ENCODE data around the gene FAM20C. TPM values are rescaled to one million over a fixed set of nuclear protein-coding genes. Genes with fewer than 3 reads are reported as not detected.

Gene FAM20C
- polyA plus RNA-seq, 2 donors, result 6.9 to 11.5 TPM

DNA sequence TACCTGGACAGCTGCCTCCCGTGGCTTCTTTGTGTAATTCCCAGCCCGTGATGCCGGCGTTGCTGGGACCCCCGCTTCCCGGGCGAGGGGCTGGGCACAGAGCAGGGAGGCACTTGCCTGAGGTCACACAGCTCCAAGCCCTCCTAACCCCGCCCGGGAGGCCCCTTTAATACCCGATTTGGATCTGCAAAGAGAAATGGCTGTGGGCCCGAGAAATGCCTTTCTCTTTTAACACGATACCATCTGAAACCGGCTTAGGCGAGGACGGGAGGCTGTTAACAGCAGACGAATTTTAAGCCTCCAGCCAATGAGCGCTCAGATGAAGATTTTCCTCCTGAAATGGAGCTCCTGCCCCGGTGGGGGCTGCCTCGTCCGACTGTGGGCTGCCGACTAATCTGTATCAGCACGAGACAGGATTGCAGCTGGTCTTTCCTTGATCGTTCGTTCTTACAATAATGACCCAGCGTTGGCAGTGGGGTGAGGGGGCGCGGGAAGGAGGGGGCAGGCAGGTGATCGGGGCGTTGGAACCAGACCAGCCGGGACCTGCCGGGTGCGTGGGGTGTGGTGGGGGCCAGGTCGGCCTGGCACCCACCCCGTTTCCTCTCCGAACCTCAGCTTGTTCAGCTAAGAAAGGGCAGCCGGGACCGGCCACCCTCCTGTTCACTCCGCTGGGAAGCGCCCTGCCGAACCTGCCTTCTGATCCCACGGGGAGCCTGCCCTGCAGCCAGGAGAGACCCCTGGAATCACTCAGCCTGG, 61.4 kb downstream of the FAM20C start:
- Histone ChIP-seq H3K4me1 (ENCODE audit: control insufficient read depth in 2 of 2, insufficient read depth in 2 of 2, low read length in 1 of 2) (no peaks in the 10 kb centered on the region), H3K36me3 (ENCODE audit: control insufficient read depth in 2 of 2, insufficient read depth in 2 of 2, low read length in 1 of 2) (peaks cover 0 to 33% of the 10 kb centered on the region in 2 donors), H3K27me3 (ENCODE audit: control insufficient read depth in 1 of 2, insufficient read depth in 2 of 2, low read length in 2 of 2) (no peaks in the 10 kb centered on the region), H3K4me3 (ENCODE audit: low read depth in 1 of 2, low read length in 2 of 2) (no peak overlapping the region), H3K9me3 (ENCODE audit: control insufficient read depth in 2 of 2, insufficient read depth in 1 of 2, low read depth in 1 of 2, low read length in 1 of 2) (no peaks in the 10 kb centered on the region), H3K27ac (ENCODE audit: low read depth in 2 of 2, low read length in 1 of 2) (no peak overlapping the region)
- 91 to 92% methylated on average over 41 of the region's 41 CpGs for WGBS, 2 donors

DNA sequence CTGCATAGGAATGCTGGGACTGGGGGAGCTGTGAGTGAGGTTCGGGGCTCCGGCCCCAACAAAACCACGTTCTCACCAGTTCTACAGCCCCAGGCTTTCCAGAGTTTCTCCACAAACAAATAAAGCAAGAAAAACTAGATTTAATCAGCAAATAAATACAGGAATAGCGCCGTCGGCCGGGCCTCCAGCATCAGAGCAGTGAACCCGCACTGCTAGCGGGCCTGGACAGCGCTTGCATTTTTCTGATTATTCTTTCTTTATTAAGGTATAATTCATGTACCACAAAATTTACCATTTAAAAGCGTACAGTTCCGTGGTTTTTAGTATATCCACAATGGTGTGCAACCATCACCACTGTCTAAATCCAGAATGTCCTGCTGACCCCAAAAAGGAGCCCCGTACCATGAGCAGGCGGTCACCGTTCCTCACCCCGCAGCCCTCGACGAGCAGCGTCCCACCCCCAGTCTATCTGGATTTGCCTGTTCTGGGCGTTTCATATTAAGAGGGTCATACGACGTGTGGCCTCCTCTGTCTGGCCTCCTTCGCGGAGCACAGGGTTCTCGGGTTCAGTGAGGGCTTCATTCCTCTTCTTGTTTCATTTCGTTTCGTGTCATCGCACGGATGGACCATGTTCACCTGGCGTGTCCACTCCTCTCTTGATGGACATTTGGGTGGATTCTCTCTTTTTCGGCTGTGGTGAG, 62.1 kb downstream of the FAM20C start:
- H3K4me1 ChIP-seq (ENCODE audit: control insufficient read depth in 2 of 2, insufficient read depth in 2 of 2, low read length in 1 of 2), result no peaks in the 10 kb centered on the region
- peaks cover 0 to 38% of the 10 kb centered on the region in 2 donors for H3K36me3 ChIP-seq (ENCODE audit: control insufficient read depth in 2 of 2, insufficient read depth in 2 of 2, low read length in 1 of 2)
- H3K27ac ChIP-seq (ENCODE audit: low read depth in 2 of 2, low read length in 1 of 2), result no peak overlapping the region
- H3K9me3 ChIP-seq (ENCODE audit: control insufficient read depth in 2 of 2, insufficient read depth in 1 of 2, low read depth in 1 of 2, low read length in 1 of 2), result no peaks in the 10 kb centered on the region
- H3K27me3 ChIP-seq (ENCODE audit: control insufficient read depth in 1 of 2, insufficient read depth in 2 of 2, low read length in 2 of 2), result no peaks in the 10 kb centered on the region
- 90 to 95% methylated on average over 31 of the region's 31 CpGs for WGBS, 2 donors
- no peak overlapping the region for H3K4me3 ChIP-seq (ENCODE audit: low read depth in 1 of 2, low read length in 2 of 2)

DNA sequence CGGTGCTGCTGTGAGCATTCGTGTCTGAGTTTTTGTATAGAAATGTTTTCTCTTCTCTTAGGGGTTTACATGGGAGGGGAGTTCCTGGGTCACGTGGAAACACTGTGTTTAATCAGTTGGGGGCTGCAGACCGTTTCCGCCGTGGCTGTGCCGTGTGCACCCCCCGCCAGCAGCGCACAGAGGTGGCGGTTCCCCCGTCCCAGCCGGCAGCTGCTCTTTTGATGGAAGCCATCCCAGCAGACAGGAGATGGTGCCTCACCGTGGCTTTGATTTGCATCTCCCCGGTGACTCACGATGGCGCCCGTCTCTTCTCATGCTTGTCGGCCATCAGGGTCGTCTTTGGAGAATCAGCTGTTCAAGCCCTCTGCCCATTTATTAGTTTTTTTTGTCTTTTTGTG, 62.7 kb downstream of the FAM20C start:
- Histone ChIP-seq H3K4me1 (ENCODE audit: control insufficient read depth in 2 of 2, insufficient read depth in 2 of 2, low read length in 1 of 2) (no peaks in the 10 kb centered on the region), H3K27me3 (ENCODE audit: control insufficient read depth in 1 of 2, insufficient read depth in 2 of 2, low read length in 2 of 2) (no peaks in the 10 kb centered on the region), H3K4me3 (ENCODE audit: low read depth in 1 of 2, low read length in 2 of 2) (no peak overlapping the region), H3K27ac (ENCODE audit: low read depth in 2 of 2, low read length in 1 of 2) (no peak overlapping the region), H3K9me3 (ENCODE audit: control insufficient read depth in 2 of 2, insufficient read depth in 1 of 2, low read depth in 1 of 2, low read length in 1 of 2) (no peaks in the 10 kb centered on the region), H3K36me3 (ENCODE audit: control insufficient read depth in 2 of 2, insufficient read depth in 2 of 2, low read length in 1 of 2) (peaks cover 0 to 44% of the 10 kb centered on the region in 2 donors)
- 91 to 94% methylated on average over 19 of the region's 19 CpGs for WGBS, 2 donors

DNA sequence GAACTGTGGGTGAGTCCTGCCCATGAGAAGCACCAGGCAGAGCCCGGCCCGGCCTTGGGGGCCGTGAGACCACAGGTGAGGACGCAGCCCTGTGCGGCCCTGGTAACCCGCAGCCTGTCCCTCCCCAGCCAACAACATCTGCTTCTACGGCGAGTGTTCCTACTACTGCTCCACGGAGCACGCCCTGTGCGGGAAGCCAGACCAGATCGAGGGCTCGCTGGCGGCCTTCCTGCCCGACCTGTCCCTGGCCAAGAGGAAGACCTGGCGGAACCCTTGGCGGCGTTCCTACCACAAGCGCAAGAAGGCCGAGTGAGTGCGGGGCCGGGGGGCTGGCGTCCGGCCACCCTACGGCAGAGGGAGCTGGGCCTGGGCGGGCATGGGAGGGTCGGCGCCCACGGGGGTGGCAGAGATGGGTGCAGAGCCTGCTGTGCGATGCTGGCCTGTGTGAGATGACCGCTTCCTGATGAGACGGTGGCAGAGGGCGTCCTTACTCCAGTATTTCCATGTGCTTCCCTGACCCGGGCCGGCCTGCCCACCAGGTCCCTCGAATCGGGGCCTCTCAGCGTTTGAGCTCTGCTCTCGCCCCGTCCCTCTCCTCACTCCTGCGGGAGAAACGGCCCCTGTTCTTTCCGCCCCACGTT, 63.5 kb downstream of the FAM20C start:
- no peaks in the 10 kb centered on the region for H3K4me1 ChIP-seq (ENCODE audit: control insufficient read depth in 2 of 2, insufficient read depth in 2 of 2, low read length in 1 of 2)
- H3K9me3 ChIP-seq (ENCODE audit: control insufficient read depth in 2 of 2, insufficient read depth in 1 of 2, low read depth in 1 of 2, low read length in 1 of 2), result peaks cover 0 to under 1% of the 10 kb centered on the region in 2 donors
- no peaks in the 10 kb centered on the region for H3K27me3 ChIP-seq (ENCODE audit: control insufficient read depth in 1 of 2, insufficient read depth in 2 of 2, low read length in 2 of 2)
- peaks cover 0 to 46% of the 10 kb centered on the region in 2 donors for H3K36me3 ChIP-seq (ENCODE audit: control insufficient read depth in 2 of 2, insufficient read depth in 2 of 2, low read length in 1 of 2)
- 94% methylated on average over 43 to 44 of the region's 44 CpGs for WGBS, 2 donors
- no peak overlapping the region for H3K27ac ChIP-seq (ENCODE audit: low read depth in 2 of 2, low read length in 1 of 2)
- H3K4me3 ChIP-seq (ENCODE audit: low read depth in 1 of 2, low read length in 2 of 2), result no peak overlapping the region

DNA sequence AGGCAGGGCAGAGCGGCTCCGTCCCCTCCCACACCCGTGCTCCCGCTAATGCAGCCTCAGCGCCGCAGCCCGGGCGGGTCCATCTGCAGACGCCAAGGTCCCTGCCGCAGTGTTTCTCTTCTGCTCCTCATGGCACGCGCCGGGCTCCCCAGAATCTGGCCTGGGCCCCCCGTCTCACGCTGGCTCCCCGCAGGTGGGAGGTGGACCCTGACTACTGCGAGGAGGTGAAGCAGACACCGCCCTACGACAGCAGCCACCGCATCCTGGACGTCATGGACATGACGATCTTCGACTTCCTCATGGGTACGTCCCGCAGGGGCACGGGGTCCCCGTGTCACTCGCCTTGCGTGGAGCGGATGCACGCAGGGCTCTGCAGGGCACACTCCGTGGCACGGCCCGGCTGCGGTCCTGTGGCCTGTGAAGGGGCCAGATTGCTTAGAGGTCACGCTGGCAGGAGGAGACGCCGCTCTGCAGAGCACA, 64.1 kb downstream of the FAM20C start:
- Histone ChIP-seq H3K9me3 (ENCODE audit: control insufficient read depth in 2 of 2, insufficient read depth in 1 of 2, low read depth in 1 of 2, low read length in 1 of 2) (peaks cover 3 to 5% of the 10 kb centered on the region in 2 donors), H3K4me1 (ENCODE audit: control insufficient read depth in 2 of 2, insufficient read depth in 2 of 2, low read length in 1 of 2) (no peaks in the 10 kb centered on the region), H3K36me3 (ENCODE audit: control insufficient read depth in 2 of 2, insufficient read depth in 2 of 2, low read length in 1 of 2) (peaks cover 0 to 49% of the 10 kb centered on the region in 2 donors), H3K27ac (ENCODE audit: low read depth in 2 of 2, low read length in 1 of 2) (no peak overlapping the region), H3K27me3 (ENCODE audit: control insufficient read depth in 1 of 2, insufficient read depth in 2 of 2, low read length in 2 of 2) (no peaks in the 10 kb centered on the region), H3K4me3 (ENCODE audit: low read depth in 1 of 2, low read length in 2 of 2) (no peak overlapping the region)
- WGBS, 2 donors, result 95 to 96% methylated on average over 38 of the region's 38 CpGs

DNA sequence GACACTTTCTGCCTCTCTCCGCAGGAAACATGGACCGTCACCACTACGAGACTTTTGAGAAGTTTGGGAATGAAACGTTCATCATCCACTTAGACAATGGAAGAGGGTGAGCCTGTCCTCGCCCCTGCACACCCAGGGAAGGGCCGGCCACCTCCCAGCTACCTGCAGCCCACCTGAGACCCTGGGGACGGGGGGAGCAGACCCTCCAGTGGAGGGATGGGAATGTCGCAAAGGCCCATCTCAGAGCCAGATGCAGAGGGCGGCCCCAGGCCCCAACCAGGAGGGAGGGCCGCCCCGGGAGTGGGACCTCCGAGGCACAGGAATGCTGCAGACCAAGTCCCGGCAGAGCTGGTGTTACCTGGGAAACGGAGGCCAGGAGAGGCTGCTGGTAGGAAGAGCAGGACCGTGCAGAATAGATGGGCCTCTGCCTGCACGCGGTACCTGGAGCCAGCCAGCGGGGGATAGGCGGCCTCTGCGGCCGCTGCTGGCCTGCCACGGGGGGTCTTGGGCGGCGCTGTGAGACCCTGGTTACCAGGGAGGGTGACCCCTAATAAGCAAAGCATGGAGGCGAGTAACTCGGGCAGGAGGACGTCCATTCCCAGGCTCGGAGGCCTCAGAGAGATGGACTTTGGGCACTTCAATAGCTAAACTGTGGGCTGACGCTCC, 64.7 kb downstream of the FAM20C start:
- H3K4me3 ChIP-seq (ENCODE audit: low read depth in 1 of 2, low read length in 2 of 2), result no peak overlapping the region
- no peaks in the 10 kb centered on the region for H3K27me3 ChIP-seq (ENCODE audit: control insufficient read depth in 1 of 2, insufficient read depth in 2 of 2, low read length in 2 of 2)
- H3K36me3 ChIP-seq (ENCODE audit: control insufficient read depth in 2 of 2, insufficient read depth in 2 of 2, low read length in 1 of 2), result peaks cover 0 to 49% of the 10 kb centered on the region in 2 donors
- H3K9me3 ChIP-seq (ENCODE audit: control insufficient read depth in 2 of 2, insufficient read depth in 1 of 2, low read depth in 1 of 2, low read length in 1 of 2), result peaks cover 9 to 11% of the 10 kb centered on the region in 2 donors
- WGBS, 2 donors, result 93 to 94% methylated on average over 29 of the region's 29 CpGs
- H3K27ac ChIP-seq (ENCODE audit: low read depth in 2 of 2, low read length in 1 of 2), result no peak overlapping the region
- H3K4me1 ChIP-seq (ENCODE audit: control insufficient read depth in 2 of 2, insufficient read depth in 2 of 2, low read length in 1 of 2), result no peaks in the 10 kb centered on the region

DNA sequence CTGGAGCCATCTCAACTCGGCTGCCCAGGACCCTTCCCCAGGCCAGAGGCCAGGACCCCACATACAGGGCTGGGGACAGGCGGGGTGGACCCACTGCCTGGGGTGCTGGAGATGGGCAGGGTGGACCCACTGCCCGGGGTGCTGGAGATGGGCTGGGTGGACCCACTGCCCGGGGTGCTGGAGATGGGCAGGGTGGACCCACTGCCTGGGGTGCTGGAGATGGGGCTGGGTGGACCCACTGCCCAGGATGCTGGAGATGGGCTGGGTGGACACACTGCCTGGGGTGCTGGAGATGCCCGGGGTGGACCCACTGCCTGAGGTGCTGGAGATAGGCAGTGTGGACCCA, 65.2 kb downstream of the FAM20C start:
- 64 to 79% methylated on average over 5 of the region's 5 CpGs for WGBS, 2 donors
- no peaks in the 10 kb centered on the region for H3K4me1 ChIP-seq (ENCODE audit: control insufficient read depth in 2 of 2, insufficient read depth in 2 of 2, low read length in 1 of 2)
- peaks cover 14% of the 10 kb centered on the region in 2 donors for H3K9me3 ChIP-seq (ENCODE audit: control insufficient read depth in 2 of 2, insufficient read depth in 1 of 2, low read depth in 1 of 2, low read length in 1 of 2)
- H3K36me3 ChIP-seq (ENCODE audit: control insufficient read depth in 2 of 2, insufficient read depth in 2 of 2, low read length in 1 of 2), result peaks cover 0 to 47% of the 10 kb centered on the region in 2 donors
- H3K4me3 ChIP-seq (ENCODE audit: low read depth in 1 of 2, low read length in 2 of 2), result no peak overlapping the region
- no peak overlapping the region for H3K27ac ChIP-seq (ENCODE audit: low read depth in 2 of 2, low read length in 1 of 2)
- no peaks in the 10 kb centered on the region for H3K27me3 ChIP-seq (ENCODE audit: control insufficient read depth in 1 of 2, insufficient read depth in 2 of 2, low read length in 2 of 2)

DNA sequence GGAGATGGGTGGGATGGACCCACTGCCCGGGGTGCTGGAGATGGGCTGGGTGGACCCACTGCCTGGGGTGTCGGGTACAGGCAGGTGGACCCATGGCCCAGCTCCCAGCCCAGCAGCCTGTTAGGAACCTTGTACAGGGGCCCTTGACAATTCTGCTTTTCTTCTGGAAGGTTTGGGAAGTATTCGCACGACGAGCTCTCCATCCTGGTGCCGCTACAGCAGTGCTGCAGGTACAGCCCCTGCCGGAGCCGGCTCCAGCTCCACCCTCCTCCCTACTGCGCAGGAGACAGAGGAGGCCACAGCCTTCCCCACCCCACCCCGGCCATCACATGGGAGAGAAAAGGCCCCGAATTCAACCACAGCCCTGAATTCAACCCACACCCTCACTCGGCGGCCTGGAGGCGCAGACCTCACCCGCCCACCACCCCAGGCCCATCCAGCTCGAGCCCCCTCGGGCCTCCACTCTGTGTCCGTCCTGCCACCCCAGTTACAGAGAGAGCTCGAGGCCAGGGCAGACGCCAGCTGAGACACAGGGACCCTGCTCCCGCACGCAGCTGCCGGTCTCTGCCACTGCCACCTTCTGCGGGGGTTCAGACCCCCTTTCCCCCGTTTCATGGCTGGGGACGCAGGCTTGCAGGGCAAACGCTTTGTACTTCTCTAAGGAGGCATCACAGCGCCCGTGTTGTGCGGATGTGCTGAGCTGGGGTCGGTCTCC, 66.3 kb downstream of the FAM20C start:
- 95 to 96% methylated on average over 28 to 31 of the region's 31 CpGs for whole genome bisulfite sequencing, 2 donors
- Histone ChIP-seq H3K36me3 (ENCODE audit: control insufficient read depth in 2 of 2, insufficient read depth in 2 of 2, low read length in 1 of 2) (peaks cover 0 to 41% of the 10 kb centered on the region in 2 donors), H3K9me3 (ENCODE audit: control insufficient read depth in 2 of 2, insufficient read depth in 1 of 2, low read depth in 1 of 2, low read length in 1 of 2) (peaks cover 14 to 16% of the 10 kb centered on the region in 2 donors), H3K27me3 (ENCODE audit: control insufficient read depth in 1 of 2, insufficient read depth in 2 of 2, low read length in 2 of 2) (no peaks in the 10 kb centered on the region), H3K4me1 (ENCODE audit: control insufficient read depth in 2 of 2, insufficient read depth in 2 of 2, low read length in 1 of 2) (no peaks in the 10 kb centered on the region), H3K27ac (ENCODE audit: low read depth in 2 of 2, low read length in 1 of 2) (no peak overlapping the region), H3K4me3 (ENCODE audit: low read depth in 1 of 2, low read length in 2 of 2) (no peak overlapping the region)

DNA sequence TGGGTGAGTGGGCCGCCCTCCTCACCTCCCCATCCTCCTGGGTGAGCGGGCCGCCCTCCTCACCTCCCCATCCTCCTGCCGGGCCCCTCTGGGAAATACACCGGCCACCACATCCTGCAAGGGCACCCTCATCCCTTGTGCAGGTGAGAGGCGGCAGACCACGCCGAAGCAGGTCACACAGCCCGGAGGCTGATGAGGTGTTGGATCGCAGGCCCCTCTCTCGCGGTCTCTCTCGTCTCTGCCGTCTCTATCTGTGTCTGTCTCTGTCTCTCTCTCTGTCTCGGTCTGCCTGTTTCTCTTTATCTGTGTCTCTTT, 66.8 kb downstream of the FAM20C start:
- H3K9me3 ChIP-seq (ENCODE audit: control insufficient read depth in 2 of 2, insufficient read depth in 1 of 2, low read depth in 1 of 2, low read length in 1 of 2), result peaks cover 14 to 16% of the 10 kb centered on the region in 2 donors
- no peak overlapping the region for H3K4me3 ChIP-seq (ENCODE audit: low read depth in 1 of 2, low read length in 2 of 2)
- no peaks in the 10 kb centered on the region for H3K4me1 ChIP-seq (ENCODE audit: control insufficient read depth in 2 of 2, insufficient read depth in 2 of 2, low read length in 1 of 2)
- no peaks in the 10 kb centered on the region for H3K27me3 ChIP-seq (ENCODE audit: control insufficient read depth in 1 of 2, insufficient read depth in 2 of 2, low read length in 2 of 2)
- no peak overlapping the region for H3K27ac ChIP-seq (ENCODE audit: low read depth in 2 of 2, low read length in 1 of 2)
- WGBS, 2 donors, result 94 to 96% methylated on average over 15 of the region's 15 CpGs
- H3K36me3 ChIP-seq (ENCODE audit: control insufficient read depth in 2 of 2, insufficient read depth in 2 of 2, low read length in 1 of 2), result peaks cover 0 to 41% of the 10 kb centered on the region in 2 donors

Data from esophagus (tissue), 2 donors.